Kidney (tissue), 14 donors: ENCODE data around the gene B3GNT5. TPM values are rescaled to one million over a fixed set of nuclear protein-coding genes. Genes with fewer than 3 reads are reported as not detected.
"Not testable (repeated sequence)": the region's sequence is repeated elsewhere in the genome, so short reads cannot be mapped to it uniquely, and the experiment has no call there.

Source experiments
- DNase-seq, 5 donors: peaks; one replicate each; pipeline ENCODE4 v3.0.0-alpha.2; 2013 to 2020
- FAIRE-seq: peaks from 2 replicates; lab custom pipeline; 2012; peaks lifted over from hg19 to GRCh38; lab: Jason Lieb, UNC
- H3K27ac ChIP-seq, 2 donors: one replicate each; pipeline ENCODE4 v1.7.0; 2013; ENCODE audit warnings: low read depth in 2 of 2, low read length in 2 of 2, inconsistent platforms in 1 of 2
- H3K27me3 ChIP-seq: one replicate; pipeline ENCODE4 v1.7.1; 2013; ENCODE audit warnings: low read length, inconsistent platforms; ENCODE audit not compliant: control insufficient read depth, insufficient read depth
- H3K36me3 ChIP-seq, 3 donors: one replicate each; pipeline versions ENCODE4 v1.7.0 to v1.7.1; 2013; ENCODE audit warnings: low read length in 3 of 3, control low read depth in 1 of 3, inconsistent platforms in 1 of 3; ENCODE audit not compliant: insufficient read depth in 3 of 3, control insufficient read depth in 2 of 3
- H3K4me1 ChIP-seq, 3 donors: one replicate each; pipeline versions ENCODE4 v1.7.0 to v1.7.1; 2013; ENCODE audit warnings: low read length in 3 of 3, inconsistent platforms in 1 of 3, low read depth in 1 of 3; ENCODE audit not compliant: control insufficient read depth in 2 of 3, insufficient read depth in 2 of 3
- H3K4me3 ChIP-seq, 3 donors: one replicate each; pipeline versions ENCODE4 v1.7.0 to v1.8.1; 2013; ENCODE audit warnings: low read length in 3 of 3, control low read depth in 1 of 3, inconsistent platforms in 1 of 3
- H3K9ac ChIP-seq, 3 donors: one replicate each; pipeline versions ENCODE4 v1.7.0 to v1.7.1; 2013; ENCODE audit warnings: low read length in 3 of 3, control low read depth in 1 of 3, inconsistent platforms in 1 of 3
- H3K9me3 ChIP-seq, 3 donors: one replicate each; pipeline versions ENCODE4 v1.7.0 to v1.7.1; 2013; ENCODE audit warnings: low read length in 3 of 3, control low read depth in 1 of 3, inconsistent platforms in 1 of 3; ENCODE audit not compliant: control insufficient read depth in 2 of 3, insufficient read depth in 1 of 3
- CTCF ChIP-seq: IDR thresholded peaks from 3 replicates; pipeline ENCODE4 v1.5.1; 2012; ENCODE audit warnings: mild to moderate bottlenecking, moderate library complexity, borderline replicate concordance; ENCODE audit not compliant: insufficient read depth; ENCODE audit errors: extremely low read depth
- intact Hi-C: fragments of 100-400 bp; cut with DNase I; formaldehyde crosslinking; loops from one replicate; pipeline ENCODE4 v1.11.1; 2022
- polyA plus RNA-seq: library from polyadenylated mRNA; stranded (reverse); fragments of 350-450 nt; fragmentation: Illumina TruSeq; extraction: RNeasy Lipid Tissue Mini Kit (QIAGEN cat#74804); gene quantifications from one replicate; pipeline ENCODE4 v1.2.3, GENCODE V29; 2014; ENCODE audit warnings: low read depth, low replicate concordance; ENCODE audit not compliant: insufficient read depth
- total RNA-seq: library from RNA; stranded (reverse); fragmentation: NEBNext Ultra II Directional; extraction: Animal tissue kit (Norgen Biotek cat#: 25700); gene quantifications from one replicate; pipeline ENCODE4 v1.2.1, GENCODE V29; 2021
- donor health status: control.
- donor health status: control.
- donor health status: control.
- donor health status: control.
- donor health status: control.
- donor health status: DM: yes; HTN: yes; CAD: no.
- donor health status: Normal renal cell carcinoma (clear cell type).

The B3GNT5 gene
- total and polyA plus RNA-seq, 2 donors from 2014 or later, result 2.4 to 9.9 TPM

DNA sequence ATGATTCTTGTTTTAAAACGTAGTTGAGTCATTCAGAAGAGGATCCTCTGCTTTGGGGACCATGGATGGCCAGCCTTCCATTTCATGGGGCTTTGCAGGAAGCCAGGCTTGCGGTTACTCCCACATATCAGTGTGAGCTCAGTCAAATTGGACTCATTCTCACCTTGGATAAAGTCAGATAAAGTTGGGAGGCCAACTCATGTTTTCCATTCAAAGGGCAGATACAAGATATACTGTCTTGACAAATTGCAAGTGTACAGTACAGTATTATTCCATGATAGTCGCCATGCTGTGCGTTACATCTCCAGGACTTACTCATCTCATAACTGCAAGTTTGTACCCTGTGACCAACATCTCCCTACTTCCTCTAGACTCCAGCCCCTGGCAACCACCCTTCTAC, 25.5 kb upstream of the B3GNT5 start:
- no peaks in the 10 kb centered on the region for H3K4me1 ChIP-seq
- no peak overlapping the region for H3K4me3 ChIP-seq
- DNase-seq, result no peak
- FAIRE-seq, result no peak
- H3K27me3 ChIP-seq, result no peaks in the 10 kb centered on the region
- H3K9me3 ChIP-seq, result no peaks in the 10 kb centered on the region
- H3K27ac ChIP-seq, result no peak overlapping the region
- H3K9ac ChIP-seq, result no peak overlapping the region
- no peak for TF ChIP-seq CTCF
- H3K36me3 ChIP-seq, result no peaks in the 10 kb centered on the region
- intact Hi-C loops, result no loop called here

GRCh38 chr3:183229178-183229577, 23.9 kb upstream of the B3GNT5 start:
- Histone ChIP-seq H3K9ac (no peak overlapping the region), H3K9me3 (no peaks in the 10 kb centered on the region), H3K4me3 (no peak overlapping the region), H3K27ac (no peak overlapping the region), H3K4me1 (no peaks in the 10 kb centered on the region), H3K36me3 (no peaks in the 10 kb centered on the region), H3K27me3 (no peaks in the 10 kb centered on the region)
- no peak for DNase-seq
- FAIRE-seq, result no peak
- intact Hi-C loops, result no loop called here
- TF ChIP-seq CTCF, result no peak

DNA sequence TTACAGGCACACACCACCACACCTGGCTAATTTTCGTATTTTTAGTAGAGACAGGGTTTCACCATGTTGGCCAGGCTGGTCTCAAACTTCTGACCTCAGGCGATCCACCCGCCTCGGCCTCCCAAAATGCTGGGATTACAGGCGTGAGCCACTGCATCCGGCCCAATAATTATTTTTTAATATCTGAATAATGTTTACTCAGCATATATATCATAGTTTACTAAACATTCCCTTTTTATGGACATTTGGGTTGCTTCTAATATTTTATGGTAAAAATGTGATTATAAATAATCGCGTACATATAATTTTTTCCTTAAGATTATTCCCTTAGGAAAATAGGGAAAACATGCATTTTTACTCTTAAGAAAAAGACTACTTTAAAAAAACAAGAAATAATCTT, 22.8 kb upstream of the B3GNT5 start:
- H3K9me3 ChIP-seq, H3K27me3 ChIP-seq, H3K9ac ChIP-seq, H3K36me3 ChIP-seq, FAIRE-seq, H3K4me1 ChIP-seq, H3K27ac ChIP-seq, intact Hi-C loops, H3K4me3 ChIP-seq, DNase-seq: not testable (repeated sequence)

DNA sequence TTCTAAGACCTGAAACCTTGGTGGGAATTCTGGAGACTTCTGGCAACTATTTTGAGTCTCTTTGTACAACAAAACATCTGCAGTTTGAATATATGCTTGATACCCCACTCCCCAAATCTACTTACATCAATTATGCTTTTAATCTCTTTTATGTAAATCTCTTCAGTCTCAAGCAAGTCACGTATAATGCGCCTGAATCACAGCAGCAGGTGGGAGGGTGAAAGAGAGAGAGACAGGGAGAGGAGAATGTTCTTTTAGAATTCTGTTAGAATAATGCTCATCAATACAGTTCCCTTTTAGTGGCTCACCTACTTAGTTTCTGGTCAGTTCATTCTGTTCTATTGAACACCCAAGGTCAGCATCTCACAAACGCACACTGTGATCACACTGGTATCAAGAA, 22.2 kb upstream of the B3GNT5 start:
- H3K36me3 ChIP-seq, result no peaks in the 10 kb centered on the region
- no peak overlapping the region for H3K4me3 ChIP-seq
- H3K27me3 ChIP-seq, result no peaks in the 10 kb centered on the region
- H3K27ac ChIP-seq, result no peak overlapping the region
- FAIRE-seq, result no peak
- no peaks in the 10 kb centered on the region for H3K9me3 ChIP-seq
- intact Hi-C loops, result no loop called here
- H3K9ac ChIP-seq, result no peak overlapping the region
- TF ChIP-seq CTCF, result no peak
- no peaks in the 10 kb centered on the region for H3K4me1 ChIP-seq
- no peak for DNase-seq
